Upper lobe of left lung (tissue), 6 donors: ENCODE data around the gene CD84. TPM values are rescaled to one million over a fixed set of nuclear protein-coding genes. Genes with fewer than 3 reads are reported as not detected.
"Not testable (repeated sequence)": the region's sequence is repeated elsewhere in the genome, so short reads cannot be mapped to it uniquely, and the experiment has no call there.

ENCODE experiments used
- ATAC-seq, 2 donors: fragments of 200-7000 bp; cut with Tn5 transposase; one replicate each; pipeline ENCODE4 v1.9.1; 2022; ENCODE audit warnings: mild to moderate bottlenecking in 2 of 2, moderate library complexity in 2 of 2; ENCODE audit not compliant: low FRiP score in 2 of 2
- DNase-seq, 2 donors: peaks; one replicate each; pipeline ENCODE4 v3.0.0-alpha.2; 2019 to 2020
- H3K27ac ChIP-seq, 4 donors: fragments of 200-600 bp; sonication (generic); one replicate each; pipeline ENCODE4 v1.5.1; 2016 to 2019
- H3K27me3 ChIP-seq, 4 donors: fragments of 200-600 bp; sonication (generic); one replicate each; pipeline ENCODE4 v1.5.1; 2017 to 2019
- H3K36me3 ChIP-seq, 4 donors: fragments of 200-600 bp; sonication (generic); one replicate each; pipeline ENCODE4 v1.5.1; 2016 to 2019
- H3K4me1 ChIP-seq, 4 donors: fragments of 200-600 bp; sonication (generic); one replicate each; pipeline ENCODE4 v1.5.1; 2018 to 2019
- H3K4me3 ChIP-seq, 4 donors: fragments of 200-600 bp; sonication (generic); one replicate each; pipeline ENCODE4 v1.5.1; 2017 to 2019; ENCODE audit warnings: mild to moderate bottlenecking in 2 of 4, moderate library complexity in 1 of 4
- H3K9me3 ChIP-seq, 4 donors: fragments of 200-600 bp; sonication (generic); one replicate each; pipeline ENCODE4 v1.5.1; 2018 to 2019
- EP300 ChIP-seq, 4 donors: sonication (generic); formaldehyde crosslinking; IDR thresholded peaks; one replicate each; pipeline ENCODE4 v1.5.1; 2017; ENCODE audit warnings: antibody characterized with exemption in 4 of 4, control low read depth in 2 of 4
- POLR2A ChIP-seq, 4 donors: fragments of 450-650 bp; IDR thresholded peaks; one replicate each; pipeline ENCODE4 v1.5.1; 2016 to 2017; ENCODE audit warnings: antibody characterized with exemption in 4 of 4, mild to moderate bottlenecking in 2 of 4
- POLR2AphosphoS5 ChIP-seq, 2 donors: sonication (generic); formaldehyde crosslinking; IDR thresholded peaks; one replicate each; pipeline ENCODE4 v1.5.1; 2017; ENCODE audit warnings: antibody characterized with exemption in 2 of 2
- WGBS, 2 donors: methylation state at CpG; one replicate each; pipeline ENCODE4 v1.1.5; 2017 to 2018; 5-methylcytosine and 5-hydroxymethylcytosine counted together
- total RNA-seq, 6 donors: library from RNA; depleted of rRNA in 4 of 6; stranded (reverse); fragments of >200 nt in 4 of 6; gene quantifications; one replicate each; pipeline versions ENCODE4 v1.1.0 to v1.2.1, GENCODE V29; 2016 to 2021
- TF ChIP-seq, protein P1 (sequence below), 6 experiments: fragments of 450-650 bp in 4 of 6; fragments of 200-600 bp in 2 of 6; sonication (generic) in 2 of 6; IDR thresholded peaks; one replicate each; pipeline ENCODE4 v1.5.1; 2016 to 2019; ENCODE audit warnings: antibody characterized with exemption in 6 of 6
- donor health status: DM: no; HTN: no; CAD: no; lungs with moderate emphysema.
- donor health status: DM: no; HTN: yes; CAD: no; lungs with severe emphysema.

The CD84 gene
- total RNA-seq, 6 donors from 2014 or later: 8.9 to 26.4 (median 17.4) TPM

DNA sequence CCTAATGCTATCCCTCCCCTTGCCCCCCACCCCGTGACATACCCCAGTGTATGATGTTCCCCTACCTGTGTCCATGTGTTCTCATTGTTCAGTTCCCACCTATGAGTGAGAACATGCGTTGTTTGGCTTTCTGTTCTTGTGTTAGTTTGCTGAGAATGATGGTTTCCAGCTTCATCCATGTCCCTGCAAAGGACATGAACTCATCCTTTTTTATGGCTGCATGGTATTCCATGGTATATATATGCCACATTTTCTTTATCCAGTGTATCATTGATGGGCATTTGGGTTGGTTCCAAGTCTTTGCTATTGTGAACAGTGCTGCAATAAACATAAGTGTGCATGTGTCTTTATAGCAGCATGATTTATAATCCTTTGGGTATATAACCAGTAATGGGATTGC is 55.5 kb downstream of the CD84 start:
- WGBS, 2 donors: 94% methylated on average over 2 of the region's 2 CpGs
- H3K36me3 ChIP-seq, H3K9me3 ChIP-seq, H3K4me1 ChIP-seq, H3K27me3 ChIP-seq, H3K27ac ChIP-seq, ATAC-seq, H3K4me3 ChIP-seq, DNase-seq: not testable (repeated sequence)

DNA sequence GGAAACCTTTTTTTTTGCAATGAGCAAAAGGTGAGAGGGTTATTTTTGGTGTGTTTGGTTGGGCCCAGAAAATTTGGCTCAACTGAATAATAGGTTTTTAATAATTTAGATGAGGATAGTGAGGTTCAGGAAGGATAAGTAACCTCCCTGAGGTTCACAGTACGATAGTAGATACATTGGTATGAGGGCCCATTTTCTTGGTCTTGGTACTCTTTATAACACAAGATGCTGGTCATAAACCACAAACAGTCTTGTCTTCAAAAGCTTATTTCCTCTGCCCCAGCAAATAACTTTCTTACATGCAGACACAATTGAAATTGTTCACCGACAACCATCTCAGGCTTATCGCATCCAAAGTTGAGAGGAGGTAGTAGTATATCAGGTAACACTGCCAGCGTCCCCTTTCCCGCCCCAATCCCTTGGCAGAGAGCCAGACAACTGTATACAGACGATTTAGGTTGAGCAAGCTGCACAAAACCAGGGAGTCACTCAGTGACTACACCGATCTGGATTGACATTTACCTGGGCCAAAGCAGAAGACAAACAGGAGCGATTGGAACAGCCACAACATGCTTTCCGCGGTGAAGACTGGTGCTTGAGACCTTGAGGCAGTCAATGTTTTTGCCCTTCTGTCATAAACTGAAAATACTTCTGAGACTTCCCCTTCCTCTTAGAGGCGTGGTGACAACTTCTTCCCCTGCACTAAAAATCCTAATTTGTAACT is 56.5 kb downstream of the CD84 start, which contains the start of gene SLAMF6:
Gene SLAMF6 (minus strand): TSS at position 634 of the 724 bp plus-strand sequence. CDS start 63 bp downstream, at position 571.
- ATAC-seq: no peak
- WGBS, 2 donors: 51 to 67% methylated on average over 11 of the region's 11 CpGs
- Histone ChIP-seq H3K4me1 (peaks cover 0 to 5% (median 0%) of the 10 kb centered on the region in 4 donors), H3K27ac (peak within 1 kb of the TSS in 2 of 4 donors; percentile 22 to 65), H3K36me3 (no peaks in the 10 kb centered on the region), H3K9me3 (no peaks in the 10 kb centered on the region), H3K27me3 (no peaks in the 10 kb centered on the region), H3K4me3 (peak within 1 kb of the TSS in 3 of 4 donors; percentile 22 to 35 (median 29))
- DNase-seq: no peak
- TF ChIP-seq POLR2AphosphoS5 (IDR thresholded peaks at IDR 0.05) (no peak), POLR2A (IDR thresholded peaks at IDR 0.05) (peak in 1 of 4 donors; percentile 60)

DNA sequence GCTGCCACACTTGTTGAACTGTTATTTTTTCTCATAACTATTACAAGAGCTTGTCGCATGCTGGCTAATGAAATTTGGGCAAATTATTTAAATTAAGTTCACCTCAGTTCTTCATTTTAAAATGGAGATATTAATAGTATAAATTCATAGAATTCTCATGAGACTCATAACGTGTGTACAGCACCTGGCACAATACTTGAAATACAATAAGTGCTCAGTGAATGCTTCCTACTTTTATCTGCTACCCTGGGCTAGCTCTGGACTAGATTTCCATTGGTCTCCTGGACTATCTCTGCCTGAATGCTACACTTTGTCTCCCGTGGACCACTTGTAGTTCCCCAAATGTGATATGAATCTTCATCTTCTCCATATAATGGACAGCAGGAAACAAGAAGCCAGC is 57.2 kb downstream of the CD84 start:
- no peaks in the 10 kb centered on the region for H3K9me3 ChIP-seq
- ATAC-seq (no peak), DNase-seq (no peak)
- H3K27ac ChIP-seq: peak overlapping the region in 1 of 4 donors; percentile 65
- no peak for TF ChIP-seq EP300 (IDR thresholded peaks at IDR 0.05)
- TF ChIP-seq, protein P1, sequence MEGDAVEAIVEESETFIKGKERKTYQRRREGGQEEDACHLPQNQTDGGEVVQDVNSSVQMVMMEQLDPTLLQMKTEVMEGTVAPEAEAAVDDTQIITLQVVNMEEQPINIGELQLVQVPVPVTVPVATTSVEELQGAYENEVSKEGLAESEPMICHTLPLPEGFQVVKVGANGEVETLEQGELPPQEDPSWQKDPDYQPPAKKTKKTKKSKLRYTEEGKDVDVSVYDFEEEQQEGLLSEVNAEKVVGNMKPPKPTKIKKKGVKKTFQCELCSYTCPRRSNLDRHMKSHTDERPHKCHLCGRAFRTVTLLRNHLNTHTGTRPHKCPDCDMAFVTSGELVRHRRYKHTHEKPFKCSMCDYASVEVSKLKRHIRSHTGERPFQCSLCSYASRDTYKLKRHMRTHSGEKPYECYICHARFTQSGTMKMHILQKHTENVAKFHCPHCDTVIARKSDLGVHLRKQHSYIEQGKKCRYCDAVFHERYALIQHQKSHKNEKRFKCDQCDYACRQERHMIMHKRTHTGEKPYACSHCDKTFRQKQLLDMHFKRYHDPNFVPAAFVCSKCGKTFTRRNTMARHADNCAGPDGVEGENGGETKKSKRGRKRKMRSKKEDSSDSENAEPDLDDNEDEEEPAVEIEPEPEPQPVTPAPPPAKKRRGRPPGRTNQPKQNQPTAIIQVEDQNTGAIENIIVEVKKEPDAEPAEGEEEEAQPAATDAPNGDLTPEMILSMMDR (IDR thresholded peaks at IDR 0.05): no peak
- no peak for TF ChIP-seq POLR2AphosphoS5 (IDR thresholded peaks at IDR 0.05)
- TF ChIP-seq POLR2A (IDR thresholded peaks at IDR 0.05): no peak
- peak overlapping the region in 3 of 4 donors; percentile 22 to 35 (median 29) for H3K4me3 ChIP-seq
- peaks cover 0 to 5% (median 0%) of the 10 kb centered on the region in 4 donors for H3K4me1 ChIP-seq
- WGBS, 2 donors: 52% methylated on average over 3 of the region's 3 CpGs
- no peaks in the 10 kb centered on the region for H3K36me3 ChIP-seq
- no peaks in the 10 kb centered on the region for H3K27me3 ChIP-seq

DNA sequence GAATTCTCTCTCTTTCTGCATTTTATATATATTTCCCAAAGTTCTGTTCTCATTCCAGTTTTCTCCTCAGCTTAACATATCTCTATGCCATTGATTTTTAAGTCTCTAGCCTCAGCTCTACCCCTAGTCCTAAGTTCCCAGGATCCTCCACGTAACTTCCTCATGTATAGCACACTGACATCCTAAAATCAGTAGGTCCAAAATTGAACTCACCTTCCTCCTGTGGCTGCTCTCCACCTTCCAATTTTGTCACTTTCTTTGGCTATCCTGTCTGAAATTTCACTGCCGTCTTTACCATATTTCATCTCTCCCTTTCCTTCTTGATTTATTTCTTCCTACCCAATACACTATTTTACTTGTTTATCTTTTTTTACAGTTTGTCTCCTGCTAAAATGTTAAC is 57.7 kb downstream of the CD84 start:
- no peak for DNase-seq
- 62 to 68% methylated on average over 2 of the region's 2 CpGs for WGBS, 2 donors
- H3K9me3 ChIP-seq: no peaks in the 10 kb centered on the region
- H3K27me3 ChIP-seq: no peaks in the 10 kb centered on the region
- peak overlapping the region in 3 of 4 donors; percentile 22 to 35 (median 29) for H3K4me3 ChIP-seq
- TF ChIP-seq POLR2AphosphoS5 (IDR thresholded peaks at IDR 0.05): no peak
- no peak for TF ChIP-seq EP300 (IDR thresholded peaks at IDR 0.05)
- TF ChIP-seq POLR2A (IDR thresholded peaks at IDR 0.05): no peak
- TF ChIP-seq, protein P1 (IDR thresholded peaks at IDR 0.05): no peak
- peak overlapping the region in 1 of 4 donors; percentile 65 for H3K27ac ChIP-seq
- no peak for ATAC-seq
- peaks cover 0 to 5% (median 0%) of the 10 kb centered on the region in 4 donors for H3K4me1 ChIP-seq
- no peaks in the 10 kb centered on the region for H3K36me3 ChIP-seq

DNA sequence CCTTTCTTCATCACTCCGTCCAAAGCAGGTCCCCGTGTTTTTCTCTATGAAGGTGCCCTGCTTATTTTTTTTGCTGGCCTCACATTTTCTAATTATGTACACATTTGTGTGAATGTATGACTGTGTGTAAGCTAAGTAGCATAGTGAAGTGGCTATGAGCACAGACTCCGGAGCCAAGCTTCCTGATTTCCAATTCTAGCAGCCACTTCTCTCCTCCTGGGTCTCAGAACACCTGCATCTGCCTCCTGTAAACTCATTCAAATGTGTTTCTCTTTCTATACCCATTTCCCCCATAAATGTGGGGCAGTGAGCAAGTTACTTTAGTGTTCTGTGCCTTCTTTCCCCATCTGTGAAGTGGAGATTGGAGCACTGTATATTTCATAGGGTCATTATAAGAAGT is 58.3 kb downstream of the CD84 start:
- Histone ChIP-seq H3K9me3 (no peaks in the 10 kb centered on the region), H3K27me3 (no peaks in the 10 kb centered on the region), H3K4me3 (peak overlapping the region in 2 of 4 donors; percentile 9 to 35), H3K4me1 (peaks cover 0 to 5% (median 0%) of the 10 kb centered on the region in 4 donors), H3K36me3 (no peaks in the 10 kb centered on the region), H3K27ac (peak overlapping the region in 1 of 4 donors; percentile 11)
- ATAC-seq (peak in 1 of 2 donors; percentile 57), DNase-seq (no peak)
- TF ChIP-seq, protein P1 (IDR thresholded peaks at IDR 0.05): no peak
- TF ChIP-seq POLR2AphosphoS5 (IDR thresholded peaks at IDR 0.05) (no peak), EP300 (IDR thresholded peaks at IDR 0.05) (no peak), POLR2A (IDR thresholded peaks at IDR 0.05) (no peak)
- WGBS, 2 donors: 0 to 14% methylated on average over 3 of the region's 3 CpGs
